Amniotic stem cell (primary cell): ENCODE results near the gene SUGP2.
A peak's percentile ranks its signal among the peaks of the same experiment; 100 is the strongest.
"Not testable (repeated sequence)": the region's sequence is repeated elsewhere in the genome, so short reads cannot be mapped to it uniquely, and the experiment has no call there.

Source experiments
- DNase-seq: peaks from one replicate; lab custom pipeline; 2025; lab: John Stamatoyannopoulos, UW

The SUGP2 gene

GRCh38 chr19:18990128-18990708 lies 43.1 kb downstream of the SUGP2 start:
- DNase-seq: no peak

DNA sequence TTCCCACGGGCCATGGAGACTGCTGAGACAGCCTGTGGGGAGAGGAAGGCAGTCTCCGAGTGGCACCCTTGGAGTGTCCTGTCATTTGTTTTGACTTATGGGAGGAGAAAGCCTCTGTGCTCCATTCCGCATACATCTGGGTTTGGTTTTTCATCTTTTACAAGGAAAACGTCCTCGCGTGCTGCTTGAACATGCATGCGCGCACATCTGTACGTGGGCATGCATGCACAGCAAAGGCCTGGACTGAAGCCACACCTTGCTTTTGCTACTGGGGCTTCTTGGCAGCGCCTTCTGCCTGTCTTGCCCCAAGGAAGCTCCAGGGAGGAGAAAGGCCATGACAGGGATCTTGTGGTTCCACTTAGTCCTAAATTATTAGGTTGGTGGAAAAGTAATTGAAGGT lies 44.0 kb downstream of the SUGP2 start:
- DNase-seq: no peak

DNA sequence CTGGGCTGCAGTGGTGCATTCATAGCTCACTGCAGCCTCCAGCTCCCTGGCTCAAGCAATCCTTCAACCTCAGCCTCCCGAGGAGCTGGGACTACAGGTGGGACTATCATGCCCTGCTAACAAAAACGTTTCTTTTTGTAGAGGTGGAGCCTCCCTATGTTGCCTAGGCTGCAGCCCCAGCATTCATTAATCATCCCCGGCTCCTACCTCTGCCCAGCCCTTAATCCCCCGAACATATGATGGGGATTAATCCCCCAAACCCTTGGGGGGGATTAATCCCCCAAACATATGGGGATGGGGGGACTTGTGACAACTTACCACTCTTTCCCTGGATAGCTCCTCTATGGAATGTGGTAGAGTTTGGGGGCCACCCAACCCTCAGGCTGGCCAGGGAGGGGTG lies 45.9 kb downstream of the SUGP2 start:
- DNase-seq: no peak

- no peak for DNase-seq
These were observed 48.1 kb downstream of the SUGP2 start for GRCh38 chr19:18985257-18985656.

DNA sequence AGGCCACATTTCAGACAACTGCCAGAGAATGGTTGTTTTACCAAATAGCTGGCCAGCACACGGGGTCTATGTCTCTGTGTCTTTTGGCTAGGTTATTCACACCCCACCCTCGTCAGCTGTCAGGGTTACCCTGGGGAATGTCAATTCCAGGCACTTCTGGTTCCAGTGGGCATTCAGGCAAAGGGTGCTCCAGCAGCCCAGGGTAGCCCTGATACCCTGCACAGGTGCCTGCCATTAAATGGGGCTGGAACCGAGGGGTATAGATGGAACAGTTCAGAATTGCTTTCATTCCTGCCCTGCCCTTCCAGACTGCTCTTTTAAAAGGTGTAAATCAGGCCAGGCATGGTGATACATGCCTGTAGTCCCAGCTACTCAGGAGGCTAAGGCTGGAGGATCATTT lies 49.1 kb downstream of the SUGP2 start:
- no peak for DNase-seq

DNA sequence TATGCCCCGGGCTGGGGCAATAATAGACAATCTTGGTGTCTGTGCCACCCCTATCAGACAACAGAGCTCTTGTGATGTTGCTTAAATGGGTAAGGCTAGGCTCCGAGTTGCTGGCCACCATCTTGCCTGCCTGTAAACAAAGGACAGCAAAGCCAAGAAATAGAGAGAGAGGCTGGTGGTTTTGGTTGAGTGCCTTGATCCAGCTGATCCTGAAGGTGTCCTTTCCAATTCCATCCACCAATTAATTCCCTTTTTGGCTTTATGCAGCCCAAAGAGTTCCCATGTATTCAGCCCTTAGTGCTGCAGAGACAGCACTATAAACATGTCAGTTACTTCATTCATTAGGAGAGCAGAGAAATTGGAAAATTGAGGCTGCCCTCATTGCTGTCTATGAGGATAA lies 50.6 kb downstream of the SUGP2 start:
- no peak for DNase-seq

DNA sequence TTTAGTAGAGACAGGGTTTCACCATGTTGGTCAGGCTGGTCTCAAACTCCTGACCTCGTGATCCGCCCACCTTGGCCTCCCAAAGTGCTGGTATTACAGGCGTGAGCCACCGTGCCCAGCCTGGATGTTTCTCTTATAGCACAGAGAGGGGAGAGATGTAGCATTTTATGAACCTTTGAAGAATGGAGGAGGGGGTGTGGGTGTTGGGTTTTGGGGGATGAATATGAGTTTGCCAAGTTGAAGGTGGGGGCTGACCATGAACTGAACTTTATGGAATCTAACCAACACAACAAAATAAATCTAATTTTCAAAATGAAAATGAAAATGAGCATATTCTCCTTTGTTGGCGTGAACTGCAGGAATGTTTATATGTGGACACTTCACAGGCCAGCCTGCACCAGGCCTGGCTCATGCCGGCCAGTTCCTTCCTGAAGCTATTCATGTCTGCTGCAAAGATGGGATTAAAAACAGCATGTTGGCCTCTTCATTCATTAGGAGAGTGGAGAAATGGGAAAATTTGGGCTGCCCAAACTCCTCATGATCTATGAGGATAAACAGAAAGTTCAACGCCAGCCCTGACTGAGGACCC lies 52.8 kb downstream of the SUGP2 start:
- no peak for DNase-seq

DNA sequence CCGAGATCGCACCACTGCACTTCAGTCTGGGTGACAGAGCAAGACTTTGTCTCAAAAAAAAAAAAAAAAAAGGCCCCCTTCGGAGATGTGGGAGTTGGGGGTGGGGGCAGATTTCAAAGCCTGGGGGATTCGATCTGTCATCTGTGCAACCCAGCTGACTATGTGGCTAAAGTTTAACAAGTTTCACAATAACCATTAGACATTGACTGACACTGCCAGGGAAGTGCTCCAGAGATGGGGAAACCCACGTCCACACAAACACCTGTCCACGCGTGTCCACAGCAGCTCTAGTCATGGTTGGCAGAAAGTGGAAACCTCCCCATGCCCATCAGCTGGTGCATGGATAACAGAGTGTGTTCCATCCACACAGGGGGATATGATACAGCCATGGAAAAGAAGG lies 54.7 kb downstream of the SUGP2 start:
- no peak for DNase-seq

DNA sequence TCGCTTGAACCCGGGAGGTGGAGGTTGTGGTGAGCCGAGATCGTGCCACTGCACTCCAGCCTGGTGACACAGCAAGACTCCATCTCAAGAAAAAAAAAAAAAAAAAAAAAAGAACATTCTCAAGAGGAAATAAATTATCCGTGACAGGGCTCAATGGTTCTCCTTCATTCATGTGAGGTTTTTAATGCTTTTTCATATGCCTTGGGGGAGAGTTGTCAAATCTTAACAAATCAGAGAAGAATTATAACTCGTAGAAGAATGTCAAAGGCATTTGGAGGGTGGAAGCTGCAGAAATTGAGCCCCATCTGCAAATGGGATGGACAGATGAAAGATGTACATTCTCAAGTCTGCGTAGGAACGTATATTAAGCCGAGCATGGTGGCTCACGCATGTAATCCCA lies 57.4 kb downstream of the SUGP2 start:
- DNase-seq: no peak

DNA sequence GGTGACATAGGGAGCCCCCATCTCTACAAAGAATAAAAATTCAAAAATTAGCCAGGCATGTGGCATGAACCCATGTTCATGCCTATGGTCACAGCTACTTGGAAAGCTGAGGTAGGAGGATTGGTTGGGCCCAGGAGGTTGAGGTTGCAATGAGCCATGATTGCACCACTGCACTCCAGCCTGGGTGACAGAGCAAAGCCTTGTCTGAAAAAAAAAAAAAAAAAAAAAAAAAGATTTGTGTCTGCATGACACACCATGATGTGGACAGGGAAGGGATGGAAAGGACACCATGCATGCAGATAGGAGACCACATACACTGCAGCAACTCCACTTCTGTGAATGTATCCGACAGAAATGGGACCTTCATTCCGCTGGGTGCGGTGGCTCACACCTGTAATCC lies 58.3 kb downstream of the SUGP2 start:
- no peak for DNase-seq

GRCh38 chr19:18972851-18973250 lies 60.5 kb downstream of the SUGP2 start:
- DNase-seq: no peak

DNA sequence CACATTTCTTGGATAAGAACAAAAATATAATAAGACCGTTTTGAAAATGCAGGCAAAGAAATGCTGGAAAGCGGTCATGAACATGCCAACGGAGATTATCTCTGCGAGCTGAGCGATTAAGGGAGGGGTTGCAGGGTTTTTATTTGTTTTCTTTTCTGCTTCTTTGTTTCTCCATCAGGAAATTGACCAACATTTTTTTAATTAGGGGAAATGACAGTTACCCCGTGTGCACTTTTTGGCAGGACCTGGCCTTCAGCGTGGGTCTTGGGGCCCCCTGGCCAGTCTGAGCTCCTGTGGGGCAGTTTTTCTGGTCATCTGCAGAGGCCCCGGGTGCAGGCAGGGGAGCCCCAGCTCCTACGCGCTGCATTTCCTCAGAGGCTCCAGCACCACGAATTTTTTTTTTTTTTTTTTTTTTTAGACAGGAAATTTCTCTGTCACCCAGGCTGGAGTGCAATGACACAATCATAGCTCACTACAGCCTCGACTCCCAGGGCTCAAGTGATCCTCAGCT lies 61.0 kb downstream of the SUGP2 start:
- DNase-seq: peak; percentile 35

GRCh38 chr19:18969931-18970659 lies 63.2 kb downstream of the SUGP2 start:
- DNase-seq: no peak

DNA sequence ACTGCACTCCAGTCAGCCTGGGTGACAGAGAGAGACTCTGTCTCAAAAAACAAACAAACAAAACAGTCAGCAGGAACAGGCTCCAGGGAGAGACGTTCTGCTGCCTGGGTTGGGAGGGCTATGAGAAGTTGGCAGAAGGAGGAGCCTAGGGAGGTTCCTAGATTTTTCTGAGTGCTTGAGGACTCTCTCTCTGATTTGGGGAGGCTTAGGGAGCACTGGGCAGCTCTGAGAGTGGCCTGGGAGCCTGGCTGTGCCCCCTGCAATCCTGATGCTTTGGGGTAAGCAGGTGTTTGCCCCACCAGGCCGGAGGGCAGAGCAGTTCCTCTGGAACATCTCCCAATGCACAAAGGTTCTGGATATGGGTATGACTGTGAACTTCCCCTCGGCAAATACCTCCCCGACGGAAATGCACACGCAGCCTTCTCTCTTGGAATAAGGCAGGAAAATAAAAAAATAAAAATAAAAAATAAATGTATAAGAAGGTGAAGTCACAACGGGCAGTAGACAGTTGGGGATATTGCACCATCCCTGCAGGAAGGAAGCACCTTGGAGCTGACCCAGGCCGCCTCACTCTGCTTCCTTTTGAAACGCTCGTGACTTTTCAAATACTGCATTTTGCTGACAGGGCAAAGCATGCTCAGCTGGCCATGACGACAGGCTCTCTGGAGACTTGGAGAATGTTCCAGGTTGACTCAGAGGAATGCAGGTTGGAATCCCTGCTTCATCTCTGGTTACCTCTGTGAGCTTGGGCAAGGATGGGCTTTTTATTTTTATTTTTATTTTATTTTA lies 65.8 kb downstream of the SUGP2 start:
- DNase-seq: no peak

DNA sequence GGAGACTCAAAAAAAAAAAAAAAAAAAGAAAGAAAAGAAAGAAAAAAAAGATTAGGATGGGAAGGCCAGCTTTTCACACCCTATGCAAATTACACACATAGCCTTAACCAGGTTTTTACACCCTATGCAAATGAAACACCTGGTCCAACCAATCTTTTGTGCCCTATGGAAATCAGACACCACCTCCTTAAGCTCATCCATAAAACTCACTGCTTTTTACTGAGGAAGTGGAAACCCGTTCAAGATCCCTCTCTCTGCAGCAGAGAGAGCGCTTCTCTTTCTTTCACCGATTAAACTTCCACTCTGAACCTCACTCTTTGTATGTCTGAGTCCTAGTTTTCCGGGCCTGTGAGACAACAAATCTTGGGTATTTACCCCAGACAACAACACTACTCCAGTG lies 67.0 kb downstream of the SUGP2 start:
- no peak for DNase-seq

- no peak for DNase-seq
These were observed 69.2 kb downstream of the SUGP2 start for GRCh38 chr19:18964121-18964520.

DNA sequence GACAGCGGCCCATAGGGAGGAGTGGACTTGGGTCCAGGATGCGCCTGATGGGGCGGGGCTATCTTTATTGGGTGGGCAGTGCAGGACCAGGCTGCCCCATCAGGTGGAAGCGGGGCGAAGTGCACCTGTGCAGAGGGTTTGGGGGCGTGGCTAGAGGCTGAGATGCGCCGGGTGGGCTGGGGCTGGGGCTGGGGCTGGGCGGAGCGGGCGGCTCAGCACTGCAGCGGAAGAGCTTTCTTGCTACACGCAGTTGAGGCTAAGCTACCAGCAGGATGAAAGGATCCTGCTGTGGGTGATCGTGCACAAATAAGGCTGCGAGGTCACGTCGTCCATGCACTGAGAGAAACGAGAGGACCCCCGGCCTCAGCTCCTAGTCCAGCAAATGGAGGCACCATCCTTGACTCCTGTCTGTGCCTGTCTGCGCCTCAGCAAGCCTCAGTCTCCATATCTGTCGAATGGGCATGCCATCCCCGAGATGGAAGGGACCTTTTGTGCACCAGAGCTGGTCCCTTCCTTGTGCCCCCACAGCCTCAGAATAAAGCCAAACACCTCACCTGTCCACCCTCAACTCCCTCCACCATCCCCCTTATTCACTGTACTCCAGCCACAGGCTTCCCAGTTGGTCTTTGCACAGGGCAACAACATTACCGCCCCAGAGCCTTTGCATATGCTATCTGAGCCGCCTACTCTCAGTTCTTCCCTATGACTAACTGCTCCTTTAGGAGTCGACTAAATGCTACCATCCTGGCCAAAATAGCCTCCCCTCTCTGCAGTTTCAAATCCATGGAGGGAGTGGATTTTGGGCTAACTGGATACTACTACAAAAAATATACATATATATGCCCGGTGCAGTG lies 71.3 kb downstream of the SUGP2 start:
- DNase-seq: no peak

GRCh38 chr19:18960370-18960769 lies 72.9 kb downstream of the SUGP2 start:
- no peak for DNase-seq

DNA sequence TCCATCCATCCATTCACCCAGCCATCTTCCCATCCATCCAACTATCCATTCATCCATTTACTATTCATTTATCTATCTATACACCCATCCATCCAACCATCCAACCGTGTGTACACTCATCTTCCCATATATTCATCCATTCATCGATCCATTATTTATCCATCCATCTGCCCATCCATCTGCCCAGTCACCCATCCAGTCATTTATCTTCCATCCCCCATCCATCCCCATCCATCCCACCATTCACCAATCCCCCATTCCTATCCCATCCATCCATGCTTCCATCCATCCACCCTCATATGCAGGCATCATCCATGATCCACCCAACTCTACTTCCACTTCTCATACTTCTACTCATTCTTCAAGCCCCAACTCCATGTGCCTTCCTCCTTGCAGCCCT lies 78.3 kb downstream of the SUGP2 start:
- DNase-seq: no peak

DNA sequence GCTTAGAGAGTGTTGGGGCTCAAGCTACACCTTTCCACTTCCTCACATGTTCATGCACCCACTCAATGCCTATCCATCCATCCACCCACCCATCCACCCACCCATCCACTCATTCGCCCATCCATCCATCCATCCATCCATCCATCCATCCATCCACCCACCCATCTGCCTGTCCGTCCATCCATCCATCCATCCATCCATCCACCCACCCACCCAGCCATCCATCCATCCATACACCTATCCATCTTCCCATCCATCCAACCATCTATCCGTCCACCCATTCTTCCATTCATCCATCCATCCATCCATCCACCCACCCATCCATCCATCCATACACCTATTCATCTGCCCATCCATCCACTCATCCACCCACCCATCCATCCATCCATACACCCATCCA lies 79.2 kb downstream of the SUGP2 start:
- no peak for DNase-seq

DNA sequence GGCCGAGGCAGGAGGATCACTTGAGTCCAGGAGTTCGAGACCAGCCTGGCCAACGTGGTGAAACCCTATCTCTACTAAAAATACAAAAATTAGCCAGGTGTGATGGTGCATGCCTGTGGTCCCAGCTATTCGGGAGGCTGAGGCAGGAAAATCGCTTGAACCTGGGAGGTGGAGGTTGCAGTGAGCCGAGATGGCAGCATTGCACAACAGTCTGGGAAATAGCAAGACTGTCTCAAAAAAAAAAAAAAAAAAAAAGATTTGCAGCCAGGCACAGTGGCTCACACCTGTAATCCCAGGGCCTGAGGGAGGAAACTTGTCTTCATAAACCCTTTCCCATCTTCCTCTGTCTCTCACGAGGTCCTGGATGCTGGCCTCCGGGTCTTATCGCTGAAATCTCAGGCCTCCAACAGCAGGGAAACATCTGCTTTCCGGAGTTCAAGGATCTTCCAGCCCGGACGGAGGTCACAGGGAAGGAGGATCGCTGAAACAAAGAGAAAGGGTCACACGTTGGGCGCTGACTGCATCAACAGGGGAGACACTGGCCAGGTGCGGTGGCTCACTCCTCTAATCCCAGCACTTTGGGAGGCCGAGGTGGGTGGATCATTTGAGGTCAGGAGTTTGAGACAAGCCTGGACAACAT lies 80.8 kb downstream of the SUGP2 start:
- DNase-seq: not testable (repeated sequence)
